NCI-H510A treated with DMSO at 0.1 percent for 48 hours (cell line): ENCODE measurements around the gene CSNK2A1.
"Not testable (repeated sequence)": the region's sequence is repeated elsewhere in the genome, so short reads cannot be mapped to it uniquely, and the experiment has no call there.

Experiments used
- DNase-seq: peaks from one replicate; lab custom pipeline; 2025; lab: John Stamatoyannopoulos, UW

Gene CSNK2A1

DNA sequence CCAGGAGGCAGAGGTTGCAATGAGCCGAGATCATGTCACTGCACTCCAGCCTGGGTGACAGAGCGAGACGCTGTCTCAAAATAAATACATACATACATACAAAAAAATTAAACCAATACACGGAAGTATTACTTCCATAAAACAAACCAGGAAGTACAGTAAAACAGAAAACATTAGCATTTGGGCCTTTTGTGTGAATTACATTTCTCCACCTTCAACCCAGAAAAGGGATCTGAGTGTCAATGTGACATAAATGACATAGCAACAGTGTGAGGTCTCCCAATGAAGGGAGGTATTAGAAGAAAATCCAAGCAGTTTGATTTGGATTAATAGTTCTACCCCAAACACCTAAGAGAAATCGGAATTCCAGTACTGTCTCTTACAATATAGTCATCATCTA, 10.1 kb downstream of the CSNK2A1 start:
- DNase-seq, result no peak

DNA sequence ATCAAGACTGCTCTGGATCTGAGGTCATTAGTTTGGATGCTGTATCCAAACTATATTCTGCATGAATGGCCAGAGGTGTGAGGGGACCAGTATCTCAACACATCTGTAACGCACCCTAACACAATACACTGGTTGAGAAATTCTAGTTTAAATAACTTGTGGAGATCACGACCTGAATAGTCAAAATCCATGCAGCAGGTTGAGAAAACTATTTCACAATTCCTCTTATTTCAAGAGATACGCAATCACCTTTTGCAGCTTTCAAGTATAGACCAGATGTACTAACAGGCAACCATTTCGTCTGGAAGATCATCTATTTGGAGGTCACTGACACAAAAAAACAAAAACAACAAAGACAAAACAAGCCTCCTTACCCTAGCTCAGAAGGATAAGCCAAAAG, 11.1 kb downstream of the CSNK2A1 start:
- DNase-seq, result no peak

DNA sequence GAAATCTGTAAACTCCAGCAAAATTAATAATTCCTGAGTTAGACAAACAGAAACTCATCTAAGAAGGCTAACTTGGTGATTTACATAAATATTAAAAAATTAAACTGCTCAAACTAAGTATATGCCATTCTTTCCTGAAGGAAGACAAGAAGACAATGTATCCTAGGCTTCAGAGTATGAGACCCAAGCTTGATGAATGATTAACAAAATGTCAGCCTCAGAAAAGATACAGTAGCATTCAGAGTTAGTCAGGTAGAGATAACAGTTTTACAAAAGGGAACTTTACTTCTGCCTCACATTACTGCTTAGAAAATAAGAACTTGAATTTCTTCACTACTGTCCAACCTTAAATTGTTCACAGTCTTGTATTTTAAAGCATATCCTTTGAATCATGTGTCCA, 12.0 kb downstream of the CSNK2A1 start:
- no peak for DNase-seq

DNA sequence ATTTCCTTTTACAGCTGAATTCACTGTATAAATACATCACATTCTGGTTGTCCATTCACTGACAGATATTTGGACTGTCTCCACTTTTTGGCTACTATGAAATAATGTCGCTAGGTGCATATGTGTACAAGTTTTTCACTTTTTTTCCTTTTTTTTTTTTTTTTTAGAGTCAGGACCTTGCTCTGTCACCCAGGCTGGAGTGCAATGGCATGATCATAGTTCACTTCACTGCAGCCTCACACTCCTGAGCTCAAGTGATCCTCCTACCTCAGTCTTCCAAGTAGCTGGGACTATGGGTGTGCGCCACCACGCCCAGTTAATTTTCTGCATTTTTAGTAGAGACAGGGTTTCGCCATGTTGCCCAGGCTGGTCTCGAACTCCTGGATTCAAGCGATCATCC, 13.3 kb downstream of the CSNK2A1 start:
- DNase-seq, result no peak

DNA sequence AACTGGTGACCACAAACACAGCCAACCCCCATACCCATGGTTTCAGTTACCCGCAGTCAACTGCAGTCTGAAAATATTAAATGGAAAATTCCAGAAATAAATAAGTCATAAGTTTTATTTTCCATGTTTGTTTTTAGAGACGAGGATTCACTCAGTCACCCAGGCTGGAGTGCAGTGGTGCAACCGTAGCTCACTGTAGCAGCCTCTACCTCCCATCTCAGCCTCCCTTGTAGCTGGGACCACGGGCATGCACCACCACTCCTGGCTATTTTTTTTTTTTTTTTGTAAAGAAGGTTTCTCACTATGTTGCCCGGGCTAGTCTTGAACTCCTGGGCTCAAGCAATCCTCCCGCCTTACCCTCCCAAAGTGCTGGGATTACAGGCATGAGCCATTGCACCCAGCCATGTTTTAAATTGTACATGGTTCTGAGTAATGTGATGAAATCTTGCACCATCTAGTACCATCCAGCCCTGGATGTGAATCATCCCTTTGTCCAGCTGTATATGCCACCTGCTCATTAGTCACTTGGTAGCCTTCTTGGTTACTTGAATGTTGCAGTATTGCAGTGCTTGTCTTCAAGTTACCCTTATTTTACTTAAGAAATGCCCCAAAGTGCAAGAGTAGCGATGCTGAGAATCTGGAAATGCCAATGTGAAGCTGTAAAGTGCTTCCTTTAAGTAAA, 14.5 kb downstream of the CSNK2A1 start:
- DNase-seq, result no peak

DNA sequence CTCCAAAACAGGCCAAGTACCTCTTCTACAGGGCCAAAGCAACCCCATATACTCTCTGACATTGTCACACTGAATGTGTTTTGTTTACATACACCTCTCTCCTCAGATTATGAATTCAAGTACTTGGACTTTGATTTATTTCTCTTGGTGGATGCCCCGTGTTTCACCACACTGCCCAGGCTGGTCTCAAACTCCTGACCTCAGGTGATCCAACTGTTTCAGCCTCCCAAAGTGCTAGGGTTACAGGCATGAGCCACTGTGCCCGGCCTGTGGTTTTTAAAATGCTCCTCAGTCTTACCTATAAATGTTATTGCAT, 16.1 kb downstream of the CSNK2A1 start:
- DNase-seq, result no peak

DNA sequence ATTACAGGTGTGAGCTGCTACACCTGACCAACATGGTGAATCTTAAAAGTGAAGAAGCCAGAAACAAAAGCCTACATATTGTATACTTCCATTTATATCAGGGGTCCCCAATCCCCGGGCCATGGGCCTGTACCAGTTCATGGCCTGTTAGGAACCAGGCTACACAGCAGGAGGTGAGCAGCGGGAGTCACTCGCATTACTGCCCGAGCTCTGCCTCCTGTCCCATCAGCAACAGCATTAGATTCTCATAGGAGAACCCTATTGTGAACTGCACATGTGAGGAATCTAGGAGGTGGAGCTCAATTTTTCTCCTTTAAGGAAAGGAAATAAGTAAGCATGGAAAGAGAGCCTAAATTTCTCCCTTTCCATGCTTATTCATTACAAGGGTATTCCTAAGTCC, 21.7 kb downstream of the CSNK2A1 start:
- no peak for DNase-seq

DNA sequence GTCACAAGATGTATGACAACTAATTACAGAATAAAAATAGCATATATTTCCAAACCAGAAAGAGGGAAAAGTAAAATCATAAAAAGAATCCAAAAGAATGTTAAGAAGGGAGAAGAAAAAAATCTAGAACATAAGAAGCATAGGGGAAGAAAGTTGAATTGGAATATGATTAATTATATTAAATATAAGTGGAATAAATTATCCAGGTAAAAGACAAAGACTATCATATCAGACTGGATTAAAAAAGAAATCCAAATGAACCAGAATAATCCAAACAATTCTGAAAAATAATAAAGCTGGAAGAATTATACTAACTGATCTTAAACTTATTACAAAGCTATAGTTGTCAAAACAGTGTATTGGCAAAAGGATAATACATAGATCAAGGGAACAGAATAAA, 23.6 kb downstream of the CSNK2A1 start:
- DNase-seq, result no peak

DNA sequence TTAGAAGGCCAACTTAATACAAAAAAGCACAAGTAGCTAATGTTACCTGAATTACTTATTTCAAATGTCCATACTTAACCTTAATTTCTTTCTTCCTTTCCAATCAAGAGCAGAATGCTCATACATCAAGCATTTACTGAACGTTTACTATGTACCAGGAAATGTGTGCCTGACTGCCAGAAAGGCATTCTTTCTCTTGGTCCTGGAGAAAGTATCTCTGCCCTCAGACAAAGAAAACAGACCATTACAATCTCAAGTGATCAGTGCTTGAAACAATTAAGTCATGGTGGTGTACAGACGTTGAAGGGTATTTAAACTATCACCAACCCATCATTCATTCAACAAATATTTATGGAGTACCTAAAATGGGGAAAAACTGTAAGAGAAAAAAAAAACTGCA, 26.4 kb downstream of the CSNK2A1 start:
- no peak for DNase-seq

DNA sequence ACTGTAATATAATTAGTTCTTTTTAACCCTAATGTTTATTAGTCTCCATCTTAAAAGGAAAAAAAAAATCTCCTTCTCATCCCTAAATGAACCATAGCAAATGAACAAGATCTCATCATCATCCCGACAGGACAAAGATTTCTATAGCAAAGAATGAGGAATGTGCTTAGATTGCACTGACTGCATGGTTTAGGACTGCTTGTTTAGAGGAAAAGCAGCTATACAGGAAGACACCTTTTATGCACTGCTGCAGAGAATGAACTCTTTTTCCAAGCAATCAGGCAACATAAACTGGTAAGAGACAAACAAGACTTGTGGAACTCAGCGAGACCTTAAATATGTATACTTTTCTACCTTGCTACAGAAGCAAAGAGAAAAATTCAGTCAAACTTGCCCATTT, 26.8 kb downstream of the CSNK2A1 start:
- no peak for DNase-seq

DNA sequence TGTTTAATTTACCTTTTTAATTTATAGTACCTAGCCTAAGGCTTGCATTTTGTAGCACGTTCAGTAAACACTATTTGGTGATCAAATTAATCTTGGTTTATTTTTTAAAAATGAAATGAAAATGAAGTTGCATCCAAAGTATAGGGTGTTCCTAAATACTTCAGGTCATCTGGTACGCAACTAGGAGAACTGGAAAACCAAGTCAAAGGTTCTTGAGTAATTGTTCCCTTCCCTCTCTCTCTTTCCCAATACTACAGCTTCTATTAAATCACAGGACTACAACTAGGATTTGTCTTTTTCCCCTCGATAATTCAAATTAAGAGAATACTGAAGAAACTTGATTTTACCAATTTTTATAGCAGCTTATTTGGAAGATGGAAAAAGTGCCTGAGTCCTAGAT, 27.9 kb downstream of the CSNK2A1 start:
- DNase-seq, result no peak

DNA sequence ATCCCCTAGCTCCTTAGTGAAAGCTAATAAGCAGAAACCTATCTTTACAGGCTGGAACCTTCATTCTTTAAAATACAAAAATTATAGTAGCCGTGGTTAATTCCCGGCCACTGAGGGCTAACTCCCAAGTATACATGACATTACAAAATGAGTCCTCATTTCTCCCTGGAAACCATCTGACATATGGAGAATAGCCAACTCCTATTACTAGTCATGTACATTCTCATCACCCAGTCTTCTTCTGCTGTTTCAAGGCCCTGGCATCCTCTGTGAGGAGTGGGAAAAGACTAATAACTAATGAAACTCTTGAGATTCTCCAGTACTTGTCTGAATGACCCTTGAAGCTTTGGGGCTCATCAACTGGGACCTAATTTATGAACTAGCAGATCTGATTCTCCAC, 30.2 kb downstream of the CSNK2A1 start:
- DNase-seq, result no peak

DNA sequence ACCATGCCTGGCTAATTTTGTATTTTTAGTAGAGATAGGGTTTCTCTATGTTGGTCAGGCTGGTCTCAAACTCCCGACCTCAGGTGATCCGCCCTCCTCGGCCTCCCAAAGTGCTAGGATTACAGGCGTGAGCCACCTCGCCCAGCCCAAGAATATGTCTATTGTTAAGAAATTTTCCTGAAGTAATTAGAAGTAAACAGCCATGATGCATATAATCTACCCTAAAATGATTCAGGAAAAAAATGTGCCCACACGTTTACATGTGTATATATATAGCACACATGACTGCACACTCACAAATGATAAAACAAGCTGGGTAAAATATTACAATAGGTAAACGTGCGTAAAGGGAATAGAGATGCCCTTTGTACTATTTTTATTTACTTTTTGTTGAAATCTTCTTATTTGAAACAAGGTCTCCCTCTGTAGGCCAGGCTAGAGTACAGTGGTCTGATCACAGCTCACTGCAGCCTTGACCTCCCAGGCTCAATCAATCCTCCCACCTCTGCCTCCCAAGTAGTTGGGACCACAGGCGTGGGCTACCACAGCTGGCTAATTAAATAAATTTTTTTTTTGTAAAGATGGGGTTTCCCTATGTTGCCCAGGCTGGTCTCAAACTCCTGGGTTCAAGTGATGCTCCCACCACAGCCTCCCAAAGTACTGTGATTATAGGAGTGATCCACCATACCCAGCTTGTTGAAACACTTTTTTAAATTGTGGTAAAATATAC, 33.1 kb downstream of the CSNK2A1 start:
- not testable (repeated sequence) for DNase-seq

DNA sequence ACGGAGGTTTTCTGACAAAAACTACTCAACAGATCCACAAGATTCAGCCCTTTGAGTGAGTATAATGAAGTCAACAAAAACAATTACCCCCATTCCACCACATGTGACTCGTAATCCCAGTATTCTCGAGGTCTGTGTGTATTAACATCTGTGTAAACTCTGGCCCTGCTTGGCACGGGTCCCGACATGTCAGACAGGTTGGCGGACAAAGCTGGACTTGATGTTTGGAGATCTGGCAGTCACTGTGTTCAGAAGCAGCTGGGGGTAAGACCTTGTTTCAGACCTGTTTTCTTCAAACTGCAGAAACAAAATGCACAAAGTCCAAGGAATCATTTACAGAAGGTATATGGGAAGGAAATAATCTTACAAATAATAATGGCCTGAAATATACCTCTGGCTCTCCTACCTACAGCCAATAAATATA, 35.2 kb downstream of the CSNK2A1 start:
- not testable (repeated sequence) for DNase-seq

DNA sequence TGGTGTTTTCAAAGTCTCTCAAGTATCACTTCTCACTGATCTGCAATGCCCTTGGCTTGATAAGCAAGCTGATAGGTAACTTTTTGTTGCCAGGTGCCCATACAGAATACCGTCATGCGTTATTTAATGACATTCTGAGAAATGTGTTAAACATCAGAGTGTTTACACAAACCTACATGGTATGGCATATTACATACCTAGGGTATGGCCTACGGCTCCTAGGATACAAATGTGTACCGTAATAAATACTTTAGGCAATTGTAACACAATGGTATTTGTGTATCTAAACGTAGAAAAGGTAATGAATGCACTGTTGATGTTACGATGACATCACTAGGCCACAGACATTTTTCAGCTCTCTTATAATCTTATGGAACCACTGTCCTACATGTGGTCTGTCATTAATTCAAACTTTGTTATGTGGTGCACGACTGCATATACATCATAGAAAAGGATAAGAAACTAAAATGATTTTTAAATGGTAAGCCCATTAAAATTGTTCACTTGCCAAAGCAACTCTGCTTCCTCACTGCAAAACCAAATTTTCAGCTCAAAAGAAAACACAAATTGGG, 35.7 kb downstream of the CSNK2A1 start:
- DNase-seq, result no peak

DNA sequence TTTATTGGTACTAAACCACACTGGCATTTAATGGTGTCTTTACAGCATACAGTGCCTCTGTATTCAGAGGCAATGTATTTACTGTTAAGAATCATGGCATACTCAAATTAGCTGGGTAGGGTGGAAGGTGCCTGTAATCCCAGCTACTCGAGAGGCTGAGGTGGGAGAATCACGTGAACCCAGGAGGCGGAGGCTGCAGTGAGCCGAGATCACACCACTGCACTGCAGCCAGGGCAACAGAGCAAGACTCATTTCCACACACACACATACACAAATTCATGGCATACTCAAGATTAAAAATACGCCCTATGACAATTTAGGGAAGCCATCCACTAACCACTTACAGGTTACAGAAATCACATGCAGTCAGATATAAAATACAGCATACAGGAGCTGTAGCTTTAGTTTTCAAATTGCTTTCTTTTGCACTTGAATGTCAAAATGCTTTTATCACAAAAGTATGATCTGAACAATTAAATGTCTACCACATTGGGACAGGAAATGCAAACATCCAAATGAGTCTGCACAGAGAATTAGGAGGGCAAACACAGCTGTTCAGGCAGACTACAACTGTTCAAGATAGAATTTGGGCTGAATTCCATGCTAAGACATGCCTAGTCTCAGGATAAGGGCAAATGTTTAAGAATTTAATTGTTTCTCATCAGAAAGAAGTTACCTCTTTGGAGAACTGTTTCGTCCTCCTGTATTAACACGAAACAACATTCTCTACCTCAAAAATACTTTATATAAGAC, 36.4 kb downstream of the CSNK2A1 start:
- no peak for DNase-seq

DNA sequence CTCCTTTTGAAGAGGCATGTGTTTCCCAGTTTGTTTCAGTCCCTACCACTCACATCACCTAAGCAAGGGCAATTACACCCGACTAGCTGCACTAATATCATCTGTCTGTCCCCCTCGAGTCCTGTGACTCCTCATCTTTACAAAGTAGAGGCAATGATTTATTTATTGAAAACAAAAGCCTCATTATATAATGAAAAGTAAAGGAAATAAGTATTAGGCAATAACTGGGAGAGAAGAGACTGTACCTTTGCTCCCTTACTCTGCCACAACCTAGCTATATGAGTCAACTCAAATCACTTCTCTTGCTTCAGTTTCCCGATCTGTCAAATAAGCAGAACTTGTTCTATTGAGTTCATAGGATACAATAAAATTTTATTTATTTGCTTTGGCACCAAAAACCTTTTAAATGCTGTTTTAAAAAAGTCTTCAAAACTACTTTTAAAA, 38.9 kb downstream of the CSNK2A1 start:
- DNase-seq, result no peak

DNA sequence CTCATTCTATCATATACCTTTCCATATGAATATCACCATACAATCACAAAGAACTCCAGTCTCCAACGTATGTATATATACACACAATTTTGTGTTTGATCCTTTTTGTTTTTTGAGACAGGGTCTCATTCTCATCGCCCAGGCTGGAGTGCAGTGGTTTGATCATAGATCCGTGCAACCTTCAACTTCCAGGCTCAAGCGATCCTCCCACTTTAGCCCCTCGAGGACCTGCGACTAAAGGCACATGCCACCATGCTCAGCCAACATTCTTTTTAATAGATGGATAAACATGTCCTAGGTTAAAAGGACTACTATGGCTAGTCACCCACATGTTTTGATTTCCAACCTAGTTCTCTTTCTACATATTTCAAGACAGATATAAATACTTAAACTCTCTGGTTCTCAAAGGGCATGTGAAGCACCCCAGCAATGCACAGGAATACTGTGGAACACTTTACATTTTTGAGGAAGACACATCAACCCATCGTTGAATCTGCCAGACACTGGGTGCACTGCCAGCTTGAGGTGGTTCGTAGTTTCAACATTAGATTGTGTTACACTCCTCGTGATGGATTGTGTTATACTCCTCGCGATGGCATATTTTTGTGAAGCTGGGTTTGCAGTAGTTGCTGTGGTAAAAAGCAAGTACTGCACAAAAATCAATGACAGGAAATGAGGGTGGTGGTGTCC, 40.4 kb downstream of the CSNK2A1 start:
- no peak for DNase-seq

DNA sequence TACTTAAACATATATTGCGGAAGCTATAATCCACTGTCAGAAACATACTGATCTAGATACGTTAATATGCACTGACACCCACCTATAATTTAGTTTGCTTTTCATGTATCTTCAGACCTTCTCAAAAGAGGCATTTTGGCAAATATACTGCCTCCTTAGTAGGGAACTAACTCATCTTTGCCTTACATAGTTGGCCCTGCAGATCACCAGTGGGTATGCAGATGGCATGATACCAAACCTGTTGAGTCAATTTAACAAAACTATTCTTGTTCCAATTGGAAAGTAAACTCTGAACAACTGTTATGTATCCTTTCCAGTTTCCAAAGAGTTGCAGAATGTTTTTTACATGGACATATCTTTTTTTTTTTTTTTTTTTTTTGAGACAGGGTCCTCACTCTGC, 45.6 kb downstream of the CSNK2A1 start:
- DNase-seq, result no peak

DNA sequence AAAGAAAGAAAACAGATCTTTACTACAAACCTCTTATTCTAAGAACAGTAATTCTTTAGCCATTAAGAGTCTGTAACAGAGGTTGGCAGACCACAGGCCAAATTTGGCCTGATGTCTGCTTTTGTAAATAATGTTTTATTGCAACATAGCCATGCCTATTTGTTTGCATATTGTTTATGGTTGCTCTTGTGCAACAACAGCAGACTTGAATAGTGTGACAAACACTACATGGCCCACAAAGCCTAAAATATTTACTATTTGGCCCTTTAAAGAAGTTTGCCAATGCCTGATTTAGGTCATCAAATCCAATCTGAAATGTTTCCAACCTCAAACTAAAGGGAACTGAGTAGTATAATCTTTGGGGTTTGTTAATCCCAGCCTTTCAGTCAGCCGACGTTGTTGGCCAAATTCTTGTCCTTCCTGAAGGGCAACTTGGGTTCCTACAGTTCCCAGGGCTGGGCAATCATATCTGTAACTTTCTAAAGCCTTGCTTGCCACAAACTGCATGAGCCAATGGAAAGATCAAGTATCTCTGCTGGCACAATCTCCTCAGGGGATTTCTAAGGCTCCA, 47.4 kb downstream of the CSNK2A1 start:
- no peak for DNase-seq

DNA sequence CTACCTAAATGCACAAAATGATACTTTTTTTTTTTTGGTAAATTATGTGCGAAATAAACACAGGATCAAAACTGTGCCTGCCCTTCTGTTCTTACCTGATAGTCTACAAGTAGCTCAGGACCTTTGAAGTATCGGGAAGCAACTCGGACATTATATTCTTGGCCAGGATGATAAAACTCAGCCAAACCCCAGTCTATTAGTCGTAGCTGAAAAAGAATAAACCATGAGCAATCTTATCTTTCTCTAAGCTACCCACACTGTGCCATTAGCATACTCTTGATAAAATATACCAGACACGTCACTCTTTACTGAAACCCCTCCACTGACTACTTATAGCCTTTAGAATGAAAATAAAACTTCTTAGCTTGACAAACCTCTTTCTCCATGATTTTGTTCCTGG, 51.4 kb downstream of the CSNK2A1 start:
- no peak for DNase-seq

DNA sequence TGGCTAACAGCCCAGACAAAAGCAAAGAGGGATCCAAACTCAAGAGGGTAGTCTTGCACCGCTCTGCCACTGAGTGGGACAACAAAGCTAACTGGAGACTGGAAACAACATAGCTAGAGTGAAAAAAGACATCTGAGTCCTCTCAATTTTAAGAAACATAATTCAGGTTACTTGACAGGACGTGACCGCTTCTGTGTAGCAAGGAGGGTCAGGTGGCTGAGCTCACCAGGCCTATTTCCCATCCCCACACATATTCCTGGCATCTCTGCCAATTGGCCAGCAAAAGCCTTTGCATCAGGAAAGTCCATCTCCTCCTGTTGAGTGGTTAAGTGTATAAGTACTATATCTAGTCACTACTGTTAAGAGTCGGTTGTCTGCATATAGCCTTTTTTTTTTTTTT, 55.9 kb downstream of the CSNK2A1 start:
- no peak for DNase-seq
